ENCODE results near the gene PABPN1L.

GRCh38 chr16:88828711-88829110, 37.7 kb downstream of the PABPN1L start:
- TF ChIP-seq POLR2AphosphoS5 (IDR thresholded peaks at IDR 0.05), result no peak
- no peak for TF ChIP-seq CTCF (IDR thresholded peaks at IDR 0.05)
- no peak for TF ChIP-seq POLR2A (IDR thresholded peaks at IDR 0.05)
- no peak for TF ChIP-seq EP300 (IDR thresholded peaks at IDR 0.05)

Measured in stomach (tissue), 4 donors.